GM18951 (cell line): ENCODE data around the gene PCDHGB5.
"Not testable (repeated sequence)": the region's sequence is repeated elsewhere in the genome, so short reads cannot be mapped to it uniquely, and the experiment has no call there.

Source experiments
- POLR2A ChIP-seq: IDR thresholded peaks from 4 replicates; pipeline ENCODE4 v1.6.1; 2011; ENCODE audit warnings: mild to moderate bottlenecking; ENCODE audit not compliant: insufficient read length, insufficient read depth; ENCODE audit errors: extremely low read depth
- in situ Hi-C: fragments of 300-500 bp; cut with MboI; formaldehyde crosslinking; loops from one replicate; pipeline ENCODE4 v1.12.0; 2022; ENCODE audit warnings: low sequenced_read_pairs, mixed read lengths, inconsistent platforms; ENCODE audit not compliant: unreplicated experiment

The PCDHGB5 gene

GRCh38 chr5:141366016-141366896 is 31.5 kb upstream of the PCDHGB5 start:
- no peak for TF ChIP-seq POLR2A
- in situ Hi-C loops = no loop called here

- in situ Hi-C loops = no loop called here
- no peak for TF ChIP-seq POLR2A
Observed at GRCh38 chr5:141369994-141370848, 27.5 kb upstream of the PCDHGB5 start, which contains the start of gene PCDHGB3. Gene PCDHGB3 (plus strand): TSS chr5:141370242. CDS start chr5:141370395, 153 bp downstream.

GRCh38 chr5:141371572-141372475 is 25.9 kb upstream of the PCDHGB5 start:
- no peak for TF ChIP-seq POLR2A

GRCh38 chr5:141373673-141374317 is 24.0 kb upstream of the PCDHGB5 start, which contains the start of gene PCDHGA6:
Gene PCDHGA6 (plus strand): TSS chr5:141373891. CDS start chr5:141374084, 193 bp downstream.
- no peak for TF ChIP-seq POLR2A
- in situ Hi-C loops = no loop called here

More at GRCh38 chr5:141371572-141372475, 25.9 kb upstream of the PCDHGB5 start:
- in situ Hi-C loops = no loop called here

- no peak for TF ChIP-seq POLR2A
- in situ Hi-C loops = no loop called here
Observed at GRCh38 chr5:141374627-141375026, 23.1 kb upstream of the PCDHGB5 start.

- in situ Hi-C loops = not testable (repeated sequence)
Observed at GRCh38 chr5:141375444-141376155, 22.1 kb upstream of the PCDHGB5 start.

- no peak for TF ChIP-seq POLR2A
- in situ Hi-C loops = no loop called here
Observed at GRCh38 chr5:141382469-141383294, 15.1 kb upstream of the PCDHGB5 start, which contains the start of gene PCDHGA7. Gene PCDHGA7 (plus strand): TSS chr5:141382742. CDS start chr5:141382900, 158 bp downstream.

- in situ Hi-C loops = no loop called here
- TF ChIP-seq POLR2A = no peak
Observed at GRCh38 chr5:141383345-141383744, 14.4 kb upstream of the PCDHGB5 start.

GRCh38 chr5:141384471-141385267 is 13.1 kb upstream of the PCDHGB5 start:
- no peak for TF ChIP-seq POLR2A
- in situ Hi-C loops = no loop called here

- in situ Hi-C loops = not testable (repeated sequence)
Observed at GRCh38 chr5:141387557-141388311, 10.0 kb upstream of the PCDHGB5 start, which contains the start of gene PCDHGB4. Gene PCDHGB4 (plus strand): TSS chr5:141387698. CDS start chr5:141387885, 187 bp downstream.
